Testis (tissue), 3 donors: ENCODE measurements around the gene TBC1D22A. TPM values are rescaled to one million over a fixed set of nuclear protein-coding genes. Genes with fewer than 3 reads are reported as not detected.
"Not testable (repeated sequence)": the region's sequence is repeated elsewhere in the genome, so short reads cannot be mapped to it uniquely, and the experiment has no call there.

ENCODE experiments used
- DNase-seq: peaks from one replicate; pipeline ENCODE4 v3.0.0-alpha.2; 2019
- H3K27ac ChIP-seq, 2 donors: fragments of 200-600 bp; sonication (generic); one replicate each; pipeline ENCODE4 v1.5.1; 2019
- H3K27me3 ChIP-seq: fragments of 200-600 bp; sonication (generic); one replicate; pipeline ENCODE4 v1.5.1; 2019
- H3K36me3 ChIP-seq: fragments of 200-600 bp; sonication (generic); one replicate; pipeline ENCODE4 v1.5.1; 2017; ENCODE audit warnings: low read depth; ENCODE audit errors: missing control alignments
- H3K4me1 ChIP-seq: fragments of 200-600 bp; sonication (generic); one replicate; pipeline ENCODE4 v1.5.1; 2019
- H3K4me3 ChIP-seq, 2 donors: fragments of 200-600 bp; sonication (generic); one replicate each; pipeline ENCODE4 v1.5.1; 2017 to 2019
- H3K9me3 ChIP-seq: fragments of 200-600 bp; sonication (generic); one replicate; pipeline ENCODE4 v1.5.1; 2017
- POLR2A ChIP-seq: fragments of 450-650 bp; IDR thresholded peaks from one replicate; pipeline ENCODE4 v1.6.1; 2017; ENCODE audit warnings: antibody characterized with exemption, mild to moderate bottlenecking, moderate library complexity
- WGBS, 2 donors: methylation state at CpG; one replicate each; pipeline ENCODE4 v1.1.5; 2018; 5-methylcytosine and 5-hydroxymethylcytosine counted together
- intact Hi-C: fragments of 100-400 bp; cut with DNase I; formaldehyde crosslinking; loops from one replicate; pipeline ENCODE4 v1.15.1; 2023; ENCODE audit warnings: low total_unique reads
- polyA plus RNA-seq: library from polyadenylated mRNA; stranded (reverse); fragments of 350-450 nt; fragmentation: Illumina TruSeq; extraction: RNeasy Lipid Tissue Mini Kit (QIAGEN cat#74804); gene quantifications from one replicate; pipeline ENCODE4 v1.2.3, GENCODE V29; 2014; ENCODE audit warnings: low read depth, low replicate concordance; ENCODE audit not compliant: insufficient read depth
- total RNA-seq, 2 donors: library from RNA; depleted of rRNA; stranded (reverse); fragments of >200 nt; gene quantifications; one replicate each; pipeline ENCODE4 v1.2.3, GENCODE V29; 2016
- TF ChIP-seq, protein P1 (sequence below), 3 experiments: fragments of 450-650 bp in 2 of 3; fragments of 200-600 bp in 1 of 3; sonication (generic) in 1 of 3; IDR thresholded peaks; one replicate each; pipeline ENCODE4 v1.5.1; 2016 to 2019; ENCODE audit warnings: antibody characterized with exemption in 3 of 3, mild to moderate bottlenecking in 2 of 3, moderate library complexity in 1 of 3

Gene TBC1D22A
- total and polyA plus RNA-seq, 3 donors from 2014 or later = 16.6 to 32.8 (median 28.5) TPM

DNA sequence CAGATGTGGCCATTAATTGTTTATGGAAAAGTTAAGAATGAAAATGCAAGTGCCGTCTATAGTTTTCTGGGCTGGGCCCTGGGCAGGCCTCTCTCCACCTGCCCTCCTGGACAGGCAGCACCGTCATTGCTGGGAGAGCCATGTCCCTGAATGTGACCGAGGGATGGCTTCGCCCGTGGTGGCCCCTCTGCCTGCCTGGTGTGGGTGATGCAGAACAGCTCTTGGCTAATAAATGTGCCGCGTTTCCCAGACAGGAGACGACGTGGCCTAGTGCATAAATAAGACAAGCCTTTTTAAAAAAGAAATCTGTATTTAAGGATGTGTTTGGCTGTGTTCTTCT is 407.3 kb downstream of the TBC1D22A start:
- Histone ChIP-seq H3K4me3 (no peak overlapping the region), H3K27me3 (no peaks in the 10 kb centered on the region), H3K27ac (no peak overlapping the region), H3K36me3 (no peaks in the 10 kb centered on the region), H3K4me1 (no peaks in the 10 kb centered on the region), H3K9me3 (no peaks in the 10 kb centered on the region)
- DNase-seq = no peak
- TF ChIP-seq POLR2A = no peak
- TF ChIP-seq, protein P1, sequence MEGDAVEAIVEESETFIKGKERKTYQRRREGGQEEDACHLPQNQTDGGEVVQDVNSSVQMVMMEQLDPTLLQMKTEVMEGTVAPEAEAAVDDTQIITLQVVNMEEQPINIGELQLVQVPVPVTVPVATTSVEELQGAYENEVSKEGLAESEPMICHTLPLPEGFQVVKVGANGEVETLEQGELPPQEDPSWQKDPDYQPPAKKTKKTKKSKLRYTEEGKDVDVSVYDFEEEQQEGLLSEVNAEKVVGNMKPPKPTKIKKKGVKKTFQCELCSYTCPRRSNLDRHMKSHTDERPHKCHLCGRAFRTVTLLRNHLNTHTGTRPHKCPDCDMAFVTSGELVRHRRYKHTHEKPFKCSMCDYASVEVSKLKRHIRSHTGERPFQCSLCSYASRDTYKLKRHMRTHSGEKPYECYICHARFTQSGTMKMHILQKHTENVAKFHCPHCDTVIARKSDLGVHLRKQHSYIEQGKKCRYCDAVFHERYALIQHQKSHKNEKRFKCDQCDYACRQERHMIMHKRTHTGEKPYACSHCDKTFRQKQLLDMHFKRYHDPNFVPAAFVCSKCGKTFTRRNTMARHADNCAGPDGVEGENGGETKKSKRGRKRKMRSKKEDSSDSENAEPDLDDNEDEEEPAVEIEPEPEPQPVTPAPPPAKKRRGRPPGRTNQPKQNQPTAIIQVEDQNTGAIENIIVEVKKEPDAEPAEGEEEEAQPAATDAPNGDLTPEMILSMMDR (IDR thresholded peaks at IDR 0.05) = no peak
- WGBS, 2 donors = 89 to 91% methylated on average over 9 of the region's 9 CpGs
- intact Hi-C loops = no loop called here

DNA sequence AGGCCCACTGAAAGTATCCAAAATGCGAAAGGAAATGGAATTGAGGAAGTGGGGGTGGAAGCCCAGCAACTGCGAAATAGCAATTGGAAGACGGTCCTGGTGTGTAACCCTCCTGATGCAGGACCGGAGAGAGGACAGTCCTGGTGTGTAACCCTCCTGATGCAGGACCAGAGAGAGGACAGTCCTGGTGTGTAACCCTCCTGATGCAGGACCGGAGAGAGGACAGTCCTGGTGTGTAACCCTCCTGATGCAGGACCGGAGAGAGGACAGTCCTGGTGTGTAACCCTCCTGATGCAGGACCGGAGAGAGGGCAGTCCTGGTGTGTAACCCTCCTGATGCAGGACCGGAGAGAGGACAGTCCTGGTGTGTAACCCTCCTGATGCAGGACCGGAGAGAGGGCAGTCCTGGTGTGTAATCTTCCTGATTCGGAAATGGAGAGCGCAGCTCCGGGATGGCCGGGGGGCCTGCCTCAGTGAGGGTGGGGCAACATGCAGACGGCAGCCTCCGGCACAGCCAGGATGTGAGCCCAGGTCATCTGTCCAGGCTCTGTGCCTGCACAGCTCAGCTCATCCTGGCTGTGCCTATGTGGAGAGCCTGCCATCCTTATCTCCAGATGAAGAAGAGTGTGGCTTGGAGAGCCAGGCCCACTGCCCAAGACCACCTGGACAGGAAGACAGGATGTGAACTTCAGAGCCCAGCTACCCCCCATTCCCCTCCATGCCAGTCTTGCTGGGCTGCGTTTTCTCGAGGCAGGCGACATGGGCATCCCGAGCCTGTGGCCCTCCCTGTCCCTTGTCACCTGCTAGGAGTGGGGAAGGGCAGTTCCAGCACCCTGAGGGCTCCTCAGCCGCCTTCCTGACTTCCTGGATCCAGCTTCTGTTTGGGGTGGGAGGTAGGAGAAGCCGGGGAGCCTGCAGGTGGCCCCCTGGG is 408.3 kb downstream of the TBC1D22A start:
- H3K36me3 ChIP-seq, H3K4me3 ChIP-seq, H3K27ac ChIP-seq, H3K4me1 ChIP-seq, DNase-seq, H3K27me3 ChIP-seq, H3K9me3 ChIP-seq, intact Hi-C loops: not testable (repeated sequence)
- 91 to 94% methylated on average over 12 to 21 of the region's 21 CpGs for WGBS, 2 donors

DNA sequence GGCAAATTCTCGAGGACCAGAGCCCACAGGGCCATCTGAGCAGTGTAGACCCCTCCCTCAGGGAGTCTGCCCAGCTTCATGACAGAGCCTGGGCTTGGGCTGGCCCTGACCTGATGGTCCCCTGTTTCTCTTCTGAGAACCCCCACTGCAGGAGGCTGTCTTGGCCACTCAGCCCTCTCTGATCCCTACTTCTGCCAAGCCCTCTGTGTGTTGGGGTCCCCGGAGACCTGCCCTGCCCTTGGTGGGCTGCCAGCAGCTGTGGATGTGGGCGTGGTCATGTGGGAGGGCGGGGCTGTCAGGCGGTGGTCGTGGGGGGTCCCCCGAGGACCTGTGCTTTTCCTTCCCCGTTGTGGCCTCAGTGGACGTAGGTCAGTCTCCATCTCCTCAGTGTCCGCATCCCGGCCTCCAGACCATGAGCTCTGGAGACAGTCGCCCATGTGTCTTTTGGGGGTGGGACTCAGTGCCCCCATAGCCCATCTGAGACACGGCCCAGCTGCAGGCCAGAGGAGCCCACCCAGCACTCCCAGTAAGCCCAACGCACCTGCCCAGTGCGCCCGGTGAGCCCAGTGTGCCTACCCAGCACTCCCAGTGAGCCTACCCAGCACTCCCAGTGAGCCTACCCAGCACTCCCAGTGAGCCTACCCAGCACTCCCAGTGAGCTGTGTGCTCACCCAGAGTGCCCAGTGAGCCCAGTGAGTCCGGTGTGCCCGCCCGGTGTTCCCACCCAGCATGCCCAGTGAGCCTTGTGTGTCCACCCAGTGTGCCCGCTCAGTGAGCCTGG is 409.2 kb downstream of the TBC1D22A start:
- H3K27me3 ChIP-seq = no peaks in the 10 kb centered on the region
- DNase-seq = no peak
- H3K36me3 ChIP-seq = no peaks in the 10 kb centered on the region
- no peaks in the 10 kb centered on the region for H3K9me3 ChIP-seq
- intact Hi-C loops = no loop called here
- H3K27ac ChIP-seq = no peak overlapping the region
- H3K4me1 ChIP-seq = no peaks in the 10 kb centered on the region
- 92 to 95% methylated on average over 4 to 20 of the region's 20 CpGs for WGBS, 2 donors
- no peak overlapping the region for H3K4me3 ChIP-seq
- TF ChIP-seq, protein P1 (IDR thresholded peaks at IDR 0.05) = no peak
- TF ChIP-seq POLR2A = no peak

DNA sequence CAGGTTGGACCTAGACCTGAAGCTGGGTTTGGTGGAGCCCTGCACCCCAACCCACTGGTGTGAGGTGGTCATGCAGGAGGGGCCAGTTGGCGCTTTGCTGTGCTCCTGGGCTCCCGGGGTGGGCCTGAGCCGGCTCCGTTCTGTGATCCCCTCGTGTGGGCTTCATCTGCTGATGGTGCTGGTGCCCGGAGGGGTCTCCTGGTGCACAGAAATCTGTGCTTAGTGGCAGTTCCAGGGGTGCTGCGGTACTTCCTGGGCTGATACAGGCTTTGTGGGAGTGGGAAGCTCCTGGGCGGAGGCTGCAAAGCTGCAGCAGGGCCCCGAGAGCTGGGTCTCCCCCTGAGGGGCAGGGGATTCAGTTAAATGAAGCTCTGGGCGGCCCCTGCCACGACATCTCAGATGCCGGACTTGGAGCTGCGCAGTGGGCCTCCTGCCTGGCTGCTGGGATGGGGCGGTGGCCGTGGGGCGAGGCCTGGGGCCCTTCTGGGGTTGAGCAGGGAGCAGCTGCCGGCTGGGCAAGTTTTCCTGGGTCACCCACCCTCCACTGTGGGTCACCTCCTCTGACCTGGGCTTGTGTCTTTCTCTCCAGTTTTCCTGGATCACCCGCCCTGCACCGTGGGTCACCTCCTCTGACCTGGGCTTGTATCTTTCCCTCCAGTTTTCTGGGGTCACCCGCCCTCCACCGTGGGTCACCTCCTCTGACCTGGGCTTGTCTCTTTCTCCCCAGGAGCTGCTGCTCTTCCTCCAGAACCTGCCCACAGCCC is 410.5 kb downstream of the TBC1D22A start:
- no peaks in the 10 kb centered on the region for H3K36me3 ChIP-seq
- no peaks in the 10 kb centered on the region for H3K4me1 ChIP-seq
- DNase-seq = no peak
- H3K4me3 ChIP-seq = no peak overlapping the region
- no peak overlapping the region for H3K27ac ChIP-seq
- no peaks in the 10 kb centered on the region for H3K27me3 ChIP-seq
- TF ChIP-seq, protein P1 (IDR thresholded peaks at IDR 0.05) = no peak
- no peak for TF ChIP-seq POLR2A
- 85 to 90% methylated on average over 6 to 18 of the region's 21 CpGs for WGBS, 2 donors
- intact Hi-C loops = no loop called here
- no peaks in the 10 kb centered on the region for H3K9me3 ChIP-seq

DNA sequence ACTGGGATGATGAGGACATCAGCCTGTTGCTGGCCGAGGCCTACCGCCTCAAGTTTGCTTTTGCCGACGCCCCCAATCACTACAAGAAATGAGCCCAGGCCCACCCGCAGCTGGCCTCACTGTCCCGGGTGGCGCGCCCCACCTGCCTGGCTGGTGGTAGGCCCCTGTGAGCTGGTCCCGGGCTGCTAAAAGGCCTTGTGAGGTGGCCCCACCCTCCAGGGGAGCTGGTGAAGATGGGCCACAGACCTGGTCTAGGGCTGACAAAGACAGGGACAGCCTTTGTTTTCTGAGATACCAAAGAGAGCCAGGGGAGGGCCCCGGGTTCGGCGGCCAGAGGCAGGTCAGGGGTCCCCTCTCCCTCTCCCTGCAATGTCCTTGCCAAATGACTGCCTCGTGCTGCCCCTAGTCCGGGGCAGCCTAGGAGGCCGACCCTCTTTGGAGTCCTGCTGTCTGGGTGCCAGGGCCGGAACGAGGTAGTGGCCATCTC is 411.1 kb downstream of the TBC1D22A start:
- H3K4me3 ChIP-seq = no peak overlapping the region
- WGBS, 2 donors = 87 to 94% methylated on average over 9 to 17 of the region's 17 CpGs
- H3K27ac ChIP-seq = no peak overlapping the region
- no peaks in the 10 kb centered on the region for H3K4me1 ChIP-seq
- intact Hi-C loops = no loop called here
- H3K36me3 ChIP-seq = no peaks in the 10 kb centered on the region
- no peaks in the 10 kb centered on the region for H3K27me3 ChIP-seq
- no peaks in the 10 kb centered on the region for H3K9me3 ChIP-seq
- no peak for DNase-seq
- TF ChIP-seq POLR2A = no peak
- TF ChIP-seq, protein P1 (IDR thresholded peaks at IDR 0.05) = no peak
